GM12878 (cell line): Measurements from ENCODE around the gene SMIM32. TPM values are rescaled to one million over a fixed set of nuclear protein-coding genes. Genes with fewer than 3 reads are reported as not detected.

Experiments used
- ATAC-seq: fragments of 200-7000 bp; cut with Tn5 transposase; 3 replicates; pipeline ENCODE4 v1.9.1; 2020; ENCODE audit warnings: mild to moderate bottlenecking, moderate library complexity
- BruUV-seq: library from RNA; stranded (reverse); fragments of 400-500 nt; replicated peaks from 2 replicates; lab custom pipeline; 2021; lab: Mats Ljungman, UMichigan
- CTCF ChIA-PET: fragments of 300-600 bp; sonication (Branson Sonifier 250); formaldehyde crosslinking; extraction: SDS; loops from one replicate; lab custom pipeline; 2021; ENCODE audit warnings: inconsistent platforms; lab: Yijun Ruan, JAX
- POLR2A ChIA-PET: fragments of 350-600 bp; formaldehyde crosslinking; extraction: SDS; loops from one replicate; lab custom pipeline; 2021; ENCODE audit warnings: inconsistent platforms; lab: Charles Lee
- RAD21 ChIA-PET: fragments of 300-600 bp; sonication (Branson Sonifier 250); formaldehyde crosslinking; loops from one replicate; lab custom pipeline; 2023; ENCODE audit warnings: antibody characterized with exemption; ENCODE audit not compliant: unreplicated experiment; lab: Charles Lee
- SMC1A ChIA-PET: fragments of 300-600 bp; sonication (Branson Sonifier 250); formaldehyde crosslinking; loops from one replicate; lab custom pipeline; 2023; ENCODE audit not compliant: unreplicated experiment, uncharacterized antibody; lab: Charles Lee
- DNase-seq: peaks from one replicate; pipeline ENCODE4 v3.0.0-alpha.2; 2011; ENCODE audit warnings: low read depth, low spot score
- FAIRE-seq: peaks from 3 replicates; lab custom pipeline; 2011; peaks lifted over from hg19 to GRCh38; lab: Jason Lieb, UNC
- H2AFZ ChIP-seq: 2 replicates; pipeline ENCODE4 v1.6.0; 2011; ENCODE audit warnings: low read depth, low read length, control low read depth; ENCODE audit not compliant: control insufficient read depth
- H3K27ac ChIP-seq: 2 replicates; pipeline ENCODE4 v1.5.1; 2011; ENCODE audit warnings: control low read depth; ENCODE audit not compliant: control insufficient read depth, insufficient read depth
- H3K27me3 ChIP-seq, 2 experiments: replicated peaks in 1 of 2; 2 replicates each; pipeline versions ENCODE4 v1.6.0 to v1.6.1; 2011; ENCODE audit warnings: low read length in 1 of 2; ENCODE audit not compliant: control insufficient read depth in 2 of 2, insufficient read depth in 2 of 2
- H3K36me3 ChIP-seq, 2 experiments: 2 replicates each; pipeline ENCODE4 v1.5.1; 2011; ENCODE audit warnings: low read length in 1 of 2; ENCODE audit not compliant: control insufficient read depth in 2 of 2, insufficient read depth in 2 of 2
- H3K4me1 ChIP-seq: 2 replicates; pipeline ENCODE4 v1.6.1; 2011; ENCODE audit warnings: mild to moderate bottlenecking, low read length, moderate library complexity, mixed read lengths; ENCODE audit not compliant: control insufficient read depth, insufficient read depth
- H3K4me2 ChIP-seq: 2 replicates; pipeline ENCODE4 v1.6.0; 2011; ENCODE audit warnings: control low read depth; ENCODE audit not compliant: control insufficient read depth, insufficient read depth
- H3K4me3 ChIP-seq: fragments of 200-600 bp; sonication (generic); 2 replicates; pipeline ENCODE4 v1.5.1; 2016
- H3K79me2 ChIP-seq: 2 replicates; pipeline ENCODE4 v1.6.0; 2011; ENCODE audit warnings: low read length; ENCODE audit not compliant: control insufficient read depth, insufficient read depth
- H3K9ac ChIP-seq: 2 replicates; pipeline ENCODE4 v1.8.0; 2011; ENCODE audit warnings: low read length, control low read depth, mixed read lengths; ENCODE audit not compliant: control insufficient read depth, insufficient read depth
- H3K9me3 ChIP-seq: replicated peaks from 3 replicates; pipeline ENCODE4 v1.5.1; 2011; ENCODE audit warnings: mild to moderate bottlenecking, low read length; ENCODE audit not compliant: control insufficient read depth, insufficient read depth
- H4K20me1 ChIP-seq: 2 replicates; pipeline ENCODE4 v1.6.0; 2011; ENCODE audit not compliant: control insufficient read depth, insufficient read depth
- ATF2 ChIP-seq: IDR thresholded peaks from 2 replicates; pipeline ENCODE4 v1.6.1; 2012; ENCODE audit warnings: low read length, inconsistent platforms
- CBX3 ChIP-seq: fragments of 200-600 bp; sonication (generic); IDR thresholded peaks from 2 replicates; pipeline ENCODE4 v1.6.1; 2016; ENCODE audit warnings: low read depth, borderline replicate concordance
- IRF3 ChIP-seq: fragments of 450-650 bp; IDR thresholded peaks from 2 replicates; pipeline ENCODE4 v1.6.1; 2014; ENCODE audit warnings: mild to moderate bottlenecking
- MEF2B ChIP-seq: fragments of 450-650 bp; IDR thresholded peaks from 2 replicates; pipeline ENCODE4 v1.6.1; 2018; ENCODE audit warnings: mild to moderate bottlenecking, moderate library complexity; ENCODE audit not compliant: partially characterized antibody, poor library complexity, severe bottlenecking
- NBN ChIP-seq: fragments of 450-650 bp; IDR thresholded peaks from 2 replicates; pipeline ENCODE4 v1.6.1; 2016
- NFIC ChIP-seq: IDR thresholded peaks from 2 replicates; pipeline ENCODE4 v1.6.1; 2012; ENCODE audit warnings: low read depth, mild to moderate bottlenecking, inconsistent platforms, low read length, moderate library complexity
- NR2C1 ChIP-seq: fragments of 450-650 bp; IDR thresholded peaks from 2 replicates; pipeline ENCODE4 v1.6.1; 2017; ENCODE audit warnings: antibody characterized with exemption, mild to moderate bottlenecking, moderate library complexity
- NR2C2 ChIP-seq: IDR thresholded peaks from 2 replicates; pipeline ENCODE4 v1.6.1; 2011; ENCODE audit warnings: borderline replicate concordance, low read depth; ENCODE audit not compliant: control insufficient read depth, insufficient read length
- PRDM15 ChIP-seq: fragments of 450-650 bp; formaldehyde crosslinking; IDR thresholded peaks from 2 replicates; pipeline ENCODE4 v1.4.0; 2020; ENCODE audit warnings: mild to moderate bottlenecking, moderate library complexity
- RBBP5 ChIP-seq: fragments of 200-600 bp; sonication (generic); conservative IDR thresholded peaks from 2 replicates; pipeline ENCODE4 v1.6.1; 2016
- SMARCA5 ChIP-seq: fragments of 450-650 bp; IDR thresholded peaks from 2 replicates; pipeline ENCODE4 v1.6.1; 2017; ENCODE audit warnings: mild to moderate bottlenecking
- WGBS: methylation state at CpG from one replicate; pipeline ENCODE4 v1.1.6; 2016; ENCODE audit warnings: low lambda C conversion rate; ENCODE audit not compliant: insufficient replicate concordance, insufficient coverage; ENCODE audit errors: missing lambda C conversion rate; 5-methylcytosine and 5-hydroxymethylcytosine counted together
- in situ Hi-C: fragments of 300-500 bp; cut with MboI; formaldehyde crosslinking; loops from 9 replicates; pipeline ENCODE4 v1.14.3; 2018; ENCODE audit warnings: mixed read lengths
- intact Hi-C: fragments of 100-400 bp; cut with micrococcal nuclease; formaldehyde crosslinking; loops from one replicate; pipeline ENCODE4 v1.14.2; 2022; ENCODE audit not compliant: unreplicated experiment
- polyA plus RNA-seq, 11 experiments: library from polyadenylated mRNA; depleted of rRNA in 4 of 11; unstranded in 6 of 11; stranded (reverse) in 5 of 11; fragments of >200 nt; fragmentation: Nextera tagmentation in 4 of 11; fragmentation: Illumina TruSeq in 1 of 11; extraction: Ambion mirVana in 4 of 11; extraction: Trizol in 1 of 11; gene quantifications; 1 replicate in 1 of 11; 2 replicates in 10 of 11; pipeline versions ENCODE4 v1.2.1 to v1.2.3, GENCODE V29; 2011 to 2016; ENCODE audit warnings: inconsistent platforms in 2 of 11, missing spikeins in 2 of 11, low read depth in 1 of 11
- total RNA-seq, 4 experiments: library from RNA; depleted of rRNA in 3 of 4; stranded (reverse); fragments of >200 nt in 3 of 4; fragmentation: Illumina TruSeq in 1 of 4; extraction: Trizol in 1 of 4; gene quantifications; 2 replicates each; pipeline versions ENCODE4 v1.2.1 to v1.2.3, GENCODE V29; 2013 to 2021

Gene SMIM32
- total and polyA plus RNA-seq, 10 of the 15 experiments (the other 5 are each of a cell fraction or from before 2014, with no cell fraction given) = not detected

- ATAC-seq (no peak), DNase-seq (no peak), FAIRE-seq (no peak)
- RAD21 ChIA-PET = no interaction called here
- Histone ChIP-seq H3K4me2 (no peak overlapping the region), H3K27ac (no peak overlapping the region), H3K4me1 (no peaks in the 10 kb centered on the region), H3K36me3 (no peaks in the 10 kb centered on the region), H2AFZ (no peak overlapping the region), H4K20me1 (no peaks in the 10 kb centered on the region), H3K79me2 (no peaks in the 10 kb centered on the region), H3K4me3 (no peak overlapping the region), H3K9me3 (no peaks in the 10 kb centered on the region), H3K9ac (no peak overlapping the region), H3K27me3 (peaks cover 0 to 7% of the 10 kb centered on the region in 2 experiments; a peak in 3 of 4 replicates)
- POLR2A ChIA-PET = no interaction called here
- CTCF ChIA-PET = interaction anchor here (1.1 kb wide), 1 partner anchor 291 kb away, joined by 3 read pairs; no protein-coding TSS in a partner anchor
- 55% methylated on average over 40 of the region's 44 CpGs for WGBS
- SMC1A ChIA-PET = no interaction called here
- in situ Hi-C loops = no loop called here
- no peak for TF ChIP-seq CBX3
- TF ChIP-seq NFIC = no peak
- no peak for TF ChIP-seq PRDM15 (CRISPR knock-in tag)
- no peak for TF ChIP-seq NR2C1
- TF ChIP-seq RBBP5 = no peak
- no peak for TF ChIP-seq MEF2B
- no peak for TF ChIP-seq SMARCA5
- no peak for TF ChIP-seq ATF2
- TF ChIP-seq IRF3 = no peak
- TF ChIP-seq NBN = no peak
- TF ChIP-seq NR2C2 = no peak
- no TSS peak for BruUV-seq
- intact Hi-C loops = no loop called here
These were observed 1.5 kb downstream of the SMIM32 start for GRCh38 chr5:136191304-136192014.
